HG02981 (cell line): ENCODE data around the gene CHP2.
"Not testable (repeated sequence)": the region's sequence is repeated elsewhere in the genome, so short reads cannot be mapped to it uniquely, and the experiment has no call there.

ENCODE experiments used
- ATAC-seq: cut with Tn5 transposase; IDR thresholded peaks from one replicate; pipeline ENCODE4 v1.9.1; 2021; ENCODE audit warnings: mild to moderate bottlenecking, moderate library complexity; ENCODE audit not compliant: unreplicated experiment

Gene CHP2

DNA sequence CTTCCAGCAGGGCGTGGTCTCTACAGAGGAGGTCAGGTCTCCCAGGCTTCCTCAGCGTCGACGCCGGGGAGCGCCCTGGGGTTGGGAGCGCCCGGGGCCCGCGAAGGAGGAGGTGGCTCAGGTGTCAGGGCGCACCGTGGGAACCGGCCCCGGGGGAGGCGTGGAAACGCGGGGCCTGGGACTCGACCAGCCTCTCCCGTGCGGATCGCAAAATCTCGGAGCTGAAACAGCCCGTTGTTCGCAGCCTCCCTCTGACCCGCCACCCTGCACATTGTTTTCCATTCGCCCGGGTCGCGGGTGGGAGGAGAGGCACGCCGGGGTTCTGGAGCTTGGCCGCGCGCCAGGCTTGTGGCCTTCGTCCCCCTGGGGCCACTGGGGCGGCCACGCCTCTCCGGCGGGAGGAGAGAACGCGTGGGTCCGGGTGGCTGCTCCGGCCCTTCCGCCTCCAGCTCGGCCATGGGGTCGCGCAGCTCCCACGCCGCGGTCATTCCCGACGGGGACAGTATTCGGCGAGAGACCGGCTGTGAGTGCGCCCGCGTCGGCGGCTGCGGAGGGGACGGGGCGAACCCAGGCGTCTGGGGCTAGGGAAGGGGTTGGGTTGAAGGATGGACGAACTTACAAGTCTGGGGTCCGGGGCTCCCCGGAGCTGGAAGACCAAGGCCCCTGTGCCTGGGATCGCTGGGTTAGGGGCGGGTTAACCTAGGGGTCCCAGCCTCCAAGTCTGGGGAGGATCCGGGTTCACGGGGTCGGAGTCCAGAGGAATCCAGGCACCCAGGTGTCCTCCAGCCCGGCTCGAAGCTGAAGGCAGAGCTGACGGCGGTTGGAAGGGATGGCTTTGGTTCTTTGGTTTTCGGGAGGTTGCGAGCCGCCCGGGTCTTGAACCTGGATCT, at the start of gene CHP2:
CHP2 (plus strand) TSS at position 433 of the 890 bp plus-strand sequence; CDS start at position 457, 24 bp downstream.
- no peak for ATAC-seq

- no peak for ATAC-seq
Measured at GRCh38 chr16:23705517-23705902, 49.3 kb upstream of the CHP2 start.

DNA sequence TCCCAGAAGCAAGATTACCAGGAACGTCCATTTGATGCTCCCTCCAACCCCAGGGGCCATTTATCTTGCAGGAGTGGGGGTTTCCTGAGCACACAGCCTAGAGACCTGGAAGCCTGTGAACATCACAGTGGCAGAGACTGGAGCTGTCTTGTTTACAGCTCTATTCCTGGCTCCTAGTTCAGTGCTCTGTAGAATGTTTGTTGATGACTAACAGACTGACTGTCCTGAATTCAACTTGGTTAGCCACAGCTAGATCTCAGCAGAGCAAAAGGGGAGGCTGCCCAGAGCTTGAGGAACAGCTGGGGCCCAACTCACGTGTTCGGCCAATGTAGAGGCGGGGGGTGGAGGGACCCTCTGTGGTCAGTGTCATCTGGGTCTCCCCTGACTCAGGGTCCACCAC, 48.4 kb upstream of the CHP2 start:
- no peak for ATAC-seq

- ATAC-seq = no peak
Measured at GRCh38 chr16:23709536-23709935, 45.3 kb upstream of the CHP2 start.

DNA sequence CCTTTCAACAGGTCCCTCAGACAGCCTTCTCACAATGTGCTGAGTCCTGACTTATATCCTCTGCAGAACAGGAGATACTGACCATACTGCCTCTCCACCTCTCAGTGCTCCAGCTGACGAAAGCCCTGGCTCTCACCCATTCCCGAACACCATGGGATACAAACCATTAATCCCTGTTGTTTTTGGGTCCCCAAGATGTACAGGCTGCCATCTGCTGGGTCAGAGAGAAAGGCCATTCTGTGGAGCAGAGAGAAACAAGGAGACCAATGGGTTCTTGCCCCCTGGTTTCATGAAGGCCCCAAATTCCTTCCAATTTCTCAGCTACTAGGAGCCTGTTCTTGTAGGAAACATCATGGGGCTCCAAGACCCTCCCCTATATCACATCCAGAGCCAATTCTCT, 44.8 kb upstream of the CHP2 start:
- ATAC-seq = no peak

GRCh38 chr16:23710504-23710903, 44.3 kb upstream of the CHP2 start:
- no peak for ATAC-seq

- no peak for ATAC-seq
Measured at GRCh38 chr16:23711785-23712184, 43.0 kb upstream of the CHP2 start.

- no peak for ATAC-seq
Measured at GRCh38 chr16:23712976-23713375, 41.9 kb upstream of the CHP2 start, which contains the start of gene ERN2. TSS of gene ERN2 (minus strand) at chr16:23713222. CDS start at chr16:23713187, 35 bp downstream.

DNA sequence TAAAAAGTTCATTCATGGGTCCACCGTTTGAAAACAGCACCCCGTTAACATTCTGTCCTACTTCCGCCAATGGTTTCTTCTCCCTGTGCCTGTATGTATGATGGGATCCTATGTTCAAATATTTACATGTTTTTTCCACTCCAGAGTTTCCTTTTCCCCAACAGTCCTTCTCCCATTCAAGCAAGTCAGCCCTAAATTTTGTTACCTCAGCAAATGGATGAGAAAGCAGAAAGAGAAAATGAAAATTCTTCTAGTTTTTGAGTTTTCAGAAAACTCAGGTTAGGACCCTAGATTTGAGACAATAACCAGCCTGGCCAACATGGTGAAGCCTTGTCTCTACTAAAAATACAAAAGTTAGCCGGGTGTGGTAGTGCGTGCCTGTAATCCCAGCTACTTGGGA, 38.3 kb upstream of the CHP2 start:
- ATAC-seq = no peak

DNA sequence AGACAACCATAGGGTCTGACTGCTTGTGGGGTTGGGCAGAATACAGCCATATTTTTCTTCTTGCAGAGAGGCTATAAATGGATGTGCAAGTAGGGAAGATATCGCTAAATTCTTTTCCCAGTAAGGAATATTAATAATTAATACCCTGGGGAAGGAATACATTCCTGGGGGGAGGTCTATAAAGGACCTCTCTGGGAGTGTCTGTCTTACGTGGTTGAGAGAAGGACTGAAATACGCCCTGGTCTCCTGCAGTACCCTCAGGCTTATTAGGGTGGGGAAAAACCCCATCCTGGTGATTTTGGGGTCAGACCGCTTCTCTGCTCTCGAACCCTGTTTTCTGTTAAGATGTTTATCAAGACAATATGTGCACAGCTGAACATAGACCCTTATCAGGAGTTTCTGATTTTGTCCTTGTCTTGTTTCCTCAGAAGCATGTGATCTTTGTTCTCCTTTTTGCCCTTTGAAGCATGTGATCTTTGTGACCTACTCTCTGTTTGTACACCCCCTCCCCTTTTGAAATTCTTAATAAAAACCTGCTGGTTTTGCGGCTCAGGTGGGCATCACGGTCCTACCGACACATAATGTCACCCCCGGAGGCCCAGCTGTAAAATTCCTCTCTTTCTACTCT, 32.1 kb upstream of the CHP2 start:
- ATAC-seq = not testable (repeated sequence)

DNA sequence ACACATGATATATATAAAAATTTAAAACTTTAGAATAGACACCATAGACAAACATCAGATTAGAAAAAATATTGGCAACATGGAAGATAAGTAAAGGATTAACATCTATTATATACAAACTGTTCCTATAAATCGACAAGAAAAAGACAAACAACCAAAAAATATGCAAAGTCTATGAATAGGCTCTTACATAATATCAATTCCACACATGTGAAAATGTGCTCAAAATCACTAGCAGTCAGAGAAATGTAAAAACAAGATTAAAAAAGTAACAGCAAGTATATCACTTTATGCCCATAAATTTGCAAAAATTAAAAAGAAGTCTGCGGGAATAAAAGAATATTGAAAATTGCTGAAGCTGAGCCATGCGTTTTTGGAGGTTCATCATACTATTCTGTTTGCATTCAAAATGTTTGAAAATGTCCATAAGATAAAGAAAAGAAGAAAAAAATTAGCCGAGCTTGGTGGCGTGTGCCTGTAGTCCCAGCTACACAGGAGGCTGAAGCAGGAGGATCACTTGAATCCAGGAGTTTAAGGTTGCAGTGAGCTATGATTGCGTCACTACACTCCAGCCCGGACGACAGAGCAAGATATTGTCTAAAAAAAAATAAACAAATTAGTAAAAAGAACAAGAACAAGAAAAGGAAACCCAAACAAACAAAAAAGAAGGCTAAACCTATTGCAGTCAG, 30.6 kb upstream of the CHP2 start:
- ATAC-seq = no peak

DNA sequence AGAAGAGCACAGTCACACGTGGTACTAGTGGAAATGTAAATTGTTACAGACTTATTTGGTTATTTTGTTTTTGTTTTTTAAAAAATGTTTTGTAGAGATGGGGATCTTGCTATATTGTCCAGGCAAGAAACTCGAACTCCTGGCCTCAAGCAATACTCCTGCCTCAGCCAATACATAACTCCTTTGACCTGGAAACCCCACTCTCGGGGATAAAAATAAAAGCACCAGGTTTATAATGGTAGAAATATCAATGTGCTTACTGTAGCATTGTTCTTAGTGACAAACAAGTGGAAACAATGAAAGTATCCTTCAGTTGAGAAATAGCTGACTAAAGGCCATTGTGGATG, 30.1 kb upstream of the CHP2 start:
- ATAC-seq = no peak

DNA sequence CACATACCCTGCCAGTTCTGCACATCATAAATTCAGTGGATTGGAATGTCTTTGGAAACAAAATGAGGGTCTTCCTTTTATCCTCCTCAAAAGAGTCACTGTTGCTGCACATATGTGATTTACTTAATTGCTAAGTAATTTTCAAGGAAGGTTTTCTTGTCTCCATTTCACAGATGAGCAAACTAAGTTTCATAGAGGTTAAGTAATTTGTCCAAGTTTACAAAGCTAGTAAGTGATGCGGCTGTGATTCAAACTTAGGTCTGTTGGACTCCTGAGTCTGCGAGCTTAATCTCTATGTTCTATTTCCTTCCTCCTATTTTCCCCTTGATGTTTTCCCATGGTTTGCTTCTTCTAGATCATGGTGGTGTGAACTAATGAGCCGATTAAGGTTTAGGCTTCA, 28.1 kb upstream of the CHP2 start:
- no peak for ATAC-seq

DNA sequence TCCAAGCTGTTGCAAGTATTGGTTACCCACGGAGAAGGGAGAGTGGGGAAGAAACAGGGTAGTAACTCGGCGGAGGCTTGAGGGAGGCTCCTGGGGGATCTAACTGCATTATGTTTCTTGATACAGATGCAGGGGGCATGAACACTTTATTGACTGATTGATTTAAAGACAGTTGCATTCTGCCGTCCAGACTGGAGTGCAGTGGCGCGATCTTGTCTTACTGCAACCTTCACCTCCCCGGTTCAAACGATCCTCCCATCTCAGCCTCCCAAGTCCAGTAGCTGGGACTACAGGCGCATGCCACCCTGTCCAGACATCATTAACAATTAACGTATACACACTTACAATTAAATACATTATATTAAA, 26.7 kb upstream of the CHP2 start:
- no peak for ATAC-seq

DNA sequence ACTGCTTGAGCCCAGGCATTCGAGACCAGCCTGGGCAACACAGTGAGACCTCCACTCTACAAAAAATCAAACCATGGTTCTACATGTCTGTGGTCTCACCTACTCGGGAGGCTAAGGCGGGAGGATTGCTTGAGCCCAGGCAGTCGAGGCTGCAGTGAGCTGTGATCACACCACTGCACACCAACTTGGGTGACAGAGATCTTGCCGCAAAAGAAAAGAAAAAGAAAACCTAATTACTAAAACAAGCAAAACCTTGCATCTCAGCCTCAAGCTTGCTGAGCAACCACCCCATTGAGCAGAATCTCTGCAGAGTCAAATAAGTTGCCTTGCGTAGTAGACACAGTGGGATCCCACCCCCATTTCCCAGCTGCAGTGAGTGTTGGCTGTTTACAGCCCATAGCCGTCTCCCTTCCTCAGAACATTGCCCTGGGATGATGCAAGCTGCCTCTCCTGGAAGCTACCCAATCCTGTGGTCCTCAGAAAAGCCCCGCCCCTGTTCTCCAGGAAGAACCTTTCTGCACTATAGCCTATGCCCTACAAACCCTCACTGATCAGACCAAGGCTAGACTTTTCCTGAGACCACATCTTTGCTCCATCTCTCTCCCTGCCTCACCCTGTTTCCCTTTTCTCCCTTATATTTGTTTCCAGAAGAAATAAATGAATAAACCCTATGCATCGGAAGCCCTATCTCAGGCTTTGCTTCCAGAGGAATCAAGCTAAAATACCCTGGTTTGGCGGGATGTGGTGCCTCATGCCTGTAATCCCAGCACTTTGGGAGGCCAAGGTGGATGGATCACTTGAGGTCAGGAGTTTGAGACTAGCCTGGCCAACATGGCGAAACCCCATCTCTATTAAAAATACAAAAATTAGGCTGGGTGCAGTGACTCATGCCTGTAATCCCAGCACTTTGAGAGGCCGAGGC, 25.1 kb upstream of the CHP2 start:
- ATAC-seq = no peak

GRCh38 chr16:23734176-23734893, 20.5 kb upstream of the CHP2 start:
- ATAC-seq = no peak

DNA sequence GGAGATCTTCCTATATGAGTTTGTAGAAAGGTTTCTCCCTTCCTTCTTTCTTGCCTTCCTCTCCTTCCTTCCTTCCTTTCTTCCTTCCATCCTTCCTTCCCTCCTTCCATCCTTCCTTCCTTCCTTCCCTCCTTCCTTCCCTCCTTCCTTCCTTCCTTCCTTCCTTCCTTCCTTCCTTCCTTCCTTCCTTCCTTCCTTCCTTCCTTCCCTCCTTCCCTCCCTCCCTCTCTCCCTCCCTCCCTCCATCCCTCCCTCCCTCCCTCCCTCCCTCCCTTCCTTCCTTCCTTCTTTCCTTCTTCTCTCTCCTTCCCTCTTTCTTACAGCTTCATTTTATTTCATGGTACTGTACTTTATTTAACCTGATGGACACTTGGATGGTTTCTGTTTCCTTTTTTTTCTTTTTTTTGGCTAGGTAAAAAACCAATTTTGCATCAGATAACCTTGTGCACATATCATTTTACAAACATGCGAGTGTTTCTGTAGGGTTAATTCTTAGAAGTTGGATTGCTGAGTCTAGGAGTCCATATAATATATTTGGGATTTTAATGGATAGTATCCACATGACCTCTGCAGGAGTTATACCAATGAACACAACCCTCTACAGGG, 17.3 kb upstream of the CHP2 start:
- ATAC-seq = not testable (repeated sequence)

- no peak for ATAC-seq
Measured at GRCh38 chr16:23739516-23739915, 15.3 kb upstream of the CHP2 start.

DNA sequence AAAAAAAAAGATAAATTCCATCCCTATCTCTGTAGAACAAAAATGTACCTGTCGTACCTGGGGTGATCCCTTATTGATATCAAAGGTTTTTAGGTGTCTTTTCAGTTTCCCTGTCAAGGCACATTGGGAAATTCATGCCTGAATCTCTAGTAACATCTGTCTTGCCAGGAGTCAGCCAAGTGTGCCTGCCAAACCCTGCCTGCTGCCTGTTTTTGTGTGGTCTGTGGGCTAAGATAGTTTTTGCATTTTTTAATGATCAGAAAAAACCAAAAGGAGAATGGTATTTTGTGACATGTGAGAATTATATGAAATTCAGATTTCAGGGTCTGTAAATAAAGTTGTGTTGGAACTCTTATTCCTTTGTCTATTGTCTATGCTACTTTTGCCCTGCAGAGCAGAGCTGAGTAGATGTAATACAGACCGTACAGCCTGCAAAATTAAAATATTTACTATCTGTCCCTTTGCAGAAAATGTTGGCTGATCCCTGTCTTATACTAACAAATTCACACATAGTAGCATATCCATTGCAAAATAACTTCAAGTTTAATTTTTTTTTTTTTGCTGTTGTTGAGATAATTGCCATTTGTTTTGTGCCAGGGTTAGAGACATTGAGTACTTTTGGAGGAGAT, 13.0 kb upstream of the CHP2 start:
- ATAC-seq = no peak
